Activated CD4-positive, alpha-beta T cell treated with anti-CD3 and anti-CD28 coated beads, Interleukin-2, amount 50 U/mL, for 16 hours (primary cell): ENCODE measurements around the gene UBC.
"Not testable (repeated sequence)": the region's sequence is repeated elsewhere in the genome, so short reads cannot be mapped to it uniquely, and the experiment has no call there.

Experiments used
- DNase-seq: peaks from one replicate; pipeline ENCODE4 v3.0.0-alpha.2; 2020

UBC gene

DNA sequence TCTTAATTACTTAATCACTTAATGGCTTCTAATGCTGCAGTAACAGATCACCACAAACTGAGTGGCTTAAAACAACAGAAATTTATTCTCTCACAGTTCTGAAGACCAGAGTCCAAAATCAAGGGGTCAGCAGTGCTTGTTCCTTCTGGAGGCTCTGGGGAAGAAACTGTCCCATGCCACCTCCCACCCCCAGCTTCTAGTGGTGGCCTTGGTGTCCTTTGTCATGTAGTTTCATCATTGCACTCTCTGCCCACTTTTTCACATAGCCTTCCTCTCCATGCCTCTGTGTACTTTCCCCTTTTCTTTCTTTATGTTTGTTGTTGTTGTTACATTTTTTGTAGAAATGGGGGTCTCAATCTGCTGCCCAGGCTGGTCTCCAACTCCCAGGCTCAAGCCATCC is 16.1 kb upstream of the UBC start:
- no peak for DNase-seq

DNA sequence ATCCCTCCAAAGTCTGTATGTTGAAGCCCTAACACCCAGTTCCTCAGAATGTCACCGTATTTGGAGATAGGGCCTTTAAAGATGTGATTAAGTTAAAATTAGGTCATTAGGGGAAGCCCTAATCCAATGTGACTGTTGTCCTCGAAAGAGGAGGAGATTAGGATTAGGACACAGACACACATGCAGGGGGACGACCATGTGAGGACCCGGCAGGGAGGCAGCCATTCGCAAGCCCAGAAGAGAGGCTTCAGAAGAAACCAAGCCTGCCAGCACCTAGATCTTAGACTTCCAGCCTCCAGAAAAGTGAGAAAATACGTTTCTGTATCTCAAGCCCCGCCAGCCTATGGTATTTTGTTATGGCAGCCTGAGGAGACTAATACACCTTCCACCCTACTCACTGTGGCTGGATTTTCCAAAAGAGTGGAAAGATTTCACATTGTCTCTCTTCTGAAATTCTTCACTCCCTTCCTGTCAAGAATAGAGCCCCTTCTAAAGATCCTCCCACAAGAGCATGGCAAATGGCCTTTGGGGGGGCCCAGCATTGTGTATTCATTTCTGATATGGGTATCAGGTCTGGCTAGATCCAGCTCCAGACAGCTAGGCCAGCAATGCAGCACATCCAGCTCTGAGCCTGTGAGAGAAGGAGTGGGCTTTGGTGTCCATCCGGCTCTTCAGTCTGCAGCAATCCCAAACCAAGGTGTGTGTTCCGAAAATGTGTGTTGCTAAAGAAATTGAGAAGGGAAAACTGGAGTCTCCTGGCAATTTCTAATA is 15.4 kb upstream of the UBC start:
- no peak for DNase-seq

DNA sequence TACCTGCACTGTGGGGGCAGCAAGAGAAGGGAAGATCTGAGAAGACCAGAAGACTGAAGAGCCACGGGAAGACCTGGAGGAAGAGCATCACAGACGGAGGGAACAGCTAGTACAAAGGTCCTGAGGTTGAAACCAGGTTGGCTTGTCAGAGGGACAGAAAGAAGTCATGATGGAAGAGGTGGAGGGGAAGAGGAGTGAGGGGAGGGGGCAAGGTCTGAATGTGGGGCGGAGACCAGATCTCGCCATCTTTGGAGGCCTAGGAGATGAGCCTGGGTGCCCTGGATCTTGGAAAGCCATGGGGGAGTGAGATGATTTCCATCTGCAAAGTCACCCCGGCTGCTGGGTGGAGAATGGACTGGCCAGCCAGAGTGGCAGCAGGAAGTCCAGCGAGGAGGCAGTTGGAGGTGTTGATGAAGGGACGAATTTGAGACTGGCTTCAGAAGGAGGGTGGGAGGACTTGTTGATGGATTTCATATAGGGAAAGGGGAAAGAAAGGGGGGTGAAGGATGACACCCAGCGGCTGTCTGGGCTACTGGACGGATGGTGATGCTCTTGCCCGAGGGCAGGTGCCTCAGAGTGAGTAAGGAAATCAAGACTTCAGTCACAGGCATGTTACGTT is 14.6 kb upstream of the UBC start:
- no peak for DNase-seq

DNA sequence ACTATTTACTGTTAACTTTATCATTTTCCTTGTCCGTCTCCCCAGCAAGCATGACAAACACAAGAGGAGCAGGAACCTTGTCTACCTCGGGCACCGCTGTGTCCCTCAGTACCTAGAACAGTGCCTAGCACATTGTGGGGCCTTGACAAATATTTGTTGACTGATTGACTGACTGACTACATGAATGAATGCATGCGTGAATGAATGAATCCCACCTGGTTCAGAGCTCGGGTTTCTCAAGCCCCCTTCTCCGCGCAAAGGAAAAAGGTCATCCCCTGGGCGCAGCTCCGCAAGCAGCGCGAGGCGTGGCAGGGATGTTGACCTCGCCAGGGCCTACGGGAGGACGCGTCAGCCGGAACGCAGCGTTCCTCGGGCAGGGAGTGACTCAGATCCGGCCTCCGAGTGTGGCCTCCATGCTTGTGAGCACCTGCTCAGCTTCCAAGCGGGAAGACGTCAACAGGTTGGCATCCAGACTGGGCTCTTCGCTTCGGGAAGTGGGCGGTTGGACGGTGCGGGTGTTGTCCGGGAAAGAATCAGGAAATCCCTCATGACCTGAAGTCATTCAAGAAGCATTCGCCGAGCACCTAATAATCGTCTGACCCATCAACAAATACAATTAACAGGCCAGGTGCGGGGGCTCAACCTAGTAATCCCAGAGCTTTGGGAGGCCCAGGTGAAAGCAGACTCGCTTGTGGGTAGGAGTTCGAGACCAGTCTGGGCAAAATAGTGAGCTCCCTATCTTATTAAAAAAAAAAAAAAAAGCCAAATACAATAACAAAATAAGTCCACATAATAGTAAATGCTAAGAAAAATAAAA is 13.9 kb upstream of the UBC start:
- peak; percentile 49 for DNase-seq

DNA sequence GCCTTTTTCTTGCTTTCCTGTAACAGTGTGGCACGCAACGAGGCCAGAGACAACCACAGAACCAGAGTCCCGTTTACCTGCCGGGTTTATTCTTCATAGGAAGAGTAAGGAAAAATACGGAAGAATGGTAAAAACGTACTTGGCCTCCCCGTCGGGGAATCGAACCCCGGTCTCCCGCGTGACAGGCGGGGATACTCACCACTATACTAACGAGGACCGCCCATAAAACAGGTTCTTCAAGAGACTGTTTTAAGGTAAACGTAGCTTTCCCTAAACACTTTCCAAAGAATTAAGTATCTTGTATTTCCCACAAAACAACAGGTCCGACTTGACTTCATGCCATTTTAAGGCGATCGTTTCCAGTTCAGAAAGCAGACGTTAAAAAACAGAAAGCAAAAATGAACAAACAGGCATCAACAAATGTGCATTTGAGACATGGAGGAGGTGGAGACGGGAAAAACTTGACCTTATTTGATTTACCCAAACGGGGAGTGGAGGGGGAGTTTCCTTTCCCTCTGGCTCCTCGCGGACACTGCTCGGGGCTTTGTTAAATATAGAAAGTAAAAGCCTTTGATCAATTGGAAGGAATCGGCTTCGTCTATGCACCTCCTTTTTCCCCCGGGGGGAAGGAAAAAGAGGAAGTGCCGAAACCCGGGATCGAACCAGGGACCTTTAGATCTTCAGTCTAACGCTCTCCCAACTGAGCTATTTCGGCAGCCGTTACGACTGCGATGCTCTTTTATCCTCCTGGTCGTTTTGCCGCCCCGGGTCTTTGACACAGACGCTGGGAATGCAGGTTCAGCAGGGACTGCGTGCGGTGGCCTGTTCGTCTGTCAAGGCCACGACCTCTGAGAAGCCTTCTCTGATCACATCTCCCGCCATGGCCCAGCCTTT is 13.0 kb upstream of the UBC start:
- peak; percentile 94 for DNase-seq

DNA sequence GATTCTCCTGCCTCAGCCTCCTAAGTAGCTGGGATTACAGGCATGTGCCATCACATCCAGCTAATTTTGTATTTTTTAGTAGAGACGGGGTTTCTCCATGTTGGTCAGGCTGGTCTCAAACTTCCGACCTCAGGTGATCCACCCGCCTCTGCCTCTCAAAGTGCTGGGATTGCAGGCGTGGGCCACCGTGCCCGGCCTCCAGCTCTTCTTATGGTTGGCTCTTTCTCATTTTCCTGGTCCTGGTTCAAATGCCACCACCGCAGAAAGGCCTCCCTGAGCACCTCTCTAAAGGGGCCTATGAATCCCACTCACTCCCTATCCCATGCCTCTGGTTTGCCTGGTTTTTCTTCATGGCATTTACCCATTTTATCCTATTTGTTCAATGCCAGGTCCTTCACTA is 11.3 kb upstream of the UBC start:
- DNase-seq: not testable (repeated sequence)

DNA sequence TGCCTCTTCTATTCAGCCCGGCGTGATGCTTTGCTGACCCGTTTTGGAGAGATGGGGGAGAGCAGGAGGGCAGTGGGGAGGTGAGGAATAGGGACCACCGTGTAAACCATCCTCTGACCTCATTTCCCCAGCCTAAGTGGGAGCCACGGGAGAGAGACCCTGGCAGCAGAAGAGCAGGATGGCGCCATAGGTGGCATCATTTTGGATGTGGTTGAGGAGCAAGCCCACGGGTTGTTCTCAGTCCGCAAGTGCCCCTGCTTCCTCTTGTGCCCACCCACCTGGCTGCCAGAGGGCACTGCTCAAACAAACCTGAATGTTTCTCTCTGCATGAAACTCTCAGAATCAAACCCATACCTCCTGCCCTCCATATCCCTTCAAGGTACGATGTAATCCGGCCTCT is 10.7 kb upstream of the UBC start:
- DNase-seq: no peak

DNA sequence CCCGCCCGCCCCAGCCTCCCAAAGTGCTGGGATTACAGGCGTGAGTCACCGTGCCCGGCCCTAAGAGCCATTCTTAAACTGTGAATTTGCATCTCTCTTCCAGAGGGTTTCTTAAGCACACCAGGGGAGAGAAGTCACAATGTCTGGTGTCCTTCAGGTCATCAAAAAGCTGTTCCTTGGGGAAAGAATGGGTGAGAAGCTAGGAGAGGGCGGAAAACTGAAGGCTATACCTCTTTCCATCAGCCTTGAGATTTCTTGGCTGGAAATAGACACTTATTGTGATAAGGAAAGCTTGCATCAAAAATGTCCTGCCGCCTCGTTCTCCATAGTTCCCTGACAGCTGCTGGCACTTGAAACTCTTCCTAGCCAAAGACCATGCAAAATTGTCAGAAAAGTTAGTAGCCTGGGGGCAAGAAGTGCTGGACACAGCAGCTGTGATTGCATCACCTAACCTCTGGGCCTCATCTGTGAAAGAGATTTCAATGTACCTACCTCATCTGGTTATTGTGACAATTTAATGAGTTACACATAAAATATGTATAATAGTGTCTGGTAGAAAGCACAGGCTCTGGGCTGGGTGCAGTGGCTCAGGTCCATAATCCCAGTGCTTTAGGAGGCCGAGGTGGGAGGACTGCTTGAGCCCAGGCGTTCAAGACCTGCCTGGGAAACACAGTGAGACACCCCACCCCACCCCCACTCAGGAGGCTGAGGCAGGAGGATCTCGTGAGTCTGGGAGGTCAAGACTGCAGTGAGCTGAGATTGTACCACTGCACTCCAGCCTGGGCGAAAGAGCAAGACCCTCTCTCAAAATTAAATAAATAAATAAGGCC is 9.7 kb upstream of the UBC start:
- no peak for DNase-seq

DNA sequence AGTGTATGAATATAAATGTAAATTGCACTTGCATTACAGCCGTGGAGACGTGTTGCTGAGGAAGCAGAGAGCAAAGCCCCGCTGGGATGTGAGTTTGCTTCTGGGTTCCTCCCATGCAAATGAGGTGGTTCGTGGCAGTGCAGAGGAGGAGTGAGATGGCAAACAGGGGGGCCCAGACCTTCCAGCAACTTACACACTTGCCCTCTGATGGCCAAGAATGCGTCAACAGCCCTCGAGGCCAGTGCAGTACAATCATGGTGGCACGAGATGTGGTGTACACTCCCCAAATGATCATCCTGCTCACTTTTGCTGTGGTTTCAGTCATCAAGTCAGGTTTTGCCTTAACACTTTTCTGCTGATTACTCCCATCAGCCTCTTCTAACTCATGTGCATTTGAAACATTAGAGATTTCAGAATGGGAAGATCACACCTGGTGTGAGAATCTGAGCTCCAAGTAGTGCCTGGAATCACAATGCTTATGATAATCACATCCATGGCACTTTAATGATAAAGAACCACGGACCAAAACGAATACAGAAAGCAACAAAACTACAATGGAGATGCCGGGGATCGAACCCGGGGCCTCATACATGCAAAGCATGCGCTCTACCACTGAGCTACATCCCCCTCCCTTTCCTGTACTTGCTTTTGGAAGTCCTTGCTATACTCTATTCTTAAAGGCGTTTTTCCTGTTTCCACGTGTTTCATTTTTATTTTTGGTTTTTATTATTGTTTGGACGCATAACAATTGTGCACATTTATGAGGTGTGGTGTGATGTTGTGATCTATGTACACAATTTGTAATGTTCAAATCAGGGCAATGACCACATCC is 7.0 kb upstream of the UBC start:
- peak; percentile 87 for DNase-seq

DNA sequence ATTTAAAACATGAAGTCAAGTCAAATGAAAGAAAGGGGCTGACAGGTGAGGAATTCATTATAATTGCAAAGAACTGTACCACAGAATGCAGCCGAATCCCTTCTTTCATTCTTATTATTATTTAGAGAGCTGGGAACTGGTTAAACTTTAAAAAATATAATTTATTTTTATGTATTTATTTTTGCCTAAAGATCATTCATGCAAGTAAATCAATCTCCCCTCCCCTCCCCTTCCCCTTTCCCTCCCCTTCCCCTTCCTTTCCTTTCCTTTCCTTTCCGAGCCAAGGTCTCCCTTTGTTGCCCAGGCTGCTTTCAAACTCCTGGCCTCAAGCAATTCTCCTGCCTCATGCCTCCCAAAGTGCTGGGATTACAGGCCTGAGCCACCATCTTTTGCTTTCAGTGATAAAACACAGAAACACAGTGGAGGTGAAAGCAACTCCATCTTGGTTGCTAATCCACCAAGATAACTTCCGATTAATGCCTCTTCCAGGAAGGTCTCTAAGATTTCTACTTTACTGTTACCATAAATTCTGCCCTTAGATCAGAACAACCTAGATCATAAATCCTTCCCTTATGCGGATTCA is 6.0 kb upstream of the UBC start:
- DNase-seq: no peak

DNA sequence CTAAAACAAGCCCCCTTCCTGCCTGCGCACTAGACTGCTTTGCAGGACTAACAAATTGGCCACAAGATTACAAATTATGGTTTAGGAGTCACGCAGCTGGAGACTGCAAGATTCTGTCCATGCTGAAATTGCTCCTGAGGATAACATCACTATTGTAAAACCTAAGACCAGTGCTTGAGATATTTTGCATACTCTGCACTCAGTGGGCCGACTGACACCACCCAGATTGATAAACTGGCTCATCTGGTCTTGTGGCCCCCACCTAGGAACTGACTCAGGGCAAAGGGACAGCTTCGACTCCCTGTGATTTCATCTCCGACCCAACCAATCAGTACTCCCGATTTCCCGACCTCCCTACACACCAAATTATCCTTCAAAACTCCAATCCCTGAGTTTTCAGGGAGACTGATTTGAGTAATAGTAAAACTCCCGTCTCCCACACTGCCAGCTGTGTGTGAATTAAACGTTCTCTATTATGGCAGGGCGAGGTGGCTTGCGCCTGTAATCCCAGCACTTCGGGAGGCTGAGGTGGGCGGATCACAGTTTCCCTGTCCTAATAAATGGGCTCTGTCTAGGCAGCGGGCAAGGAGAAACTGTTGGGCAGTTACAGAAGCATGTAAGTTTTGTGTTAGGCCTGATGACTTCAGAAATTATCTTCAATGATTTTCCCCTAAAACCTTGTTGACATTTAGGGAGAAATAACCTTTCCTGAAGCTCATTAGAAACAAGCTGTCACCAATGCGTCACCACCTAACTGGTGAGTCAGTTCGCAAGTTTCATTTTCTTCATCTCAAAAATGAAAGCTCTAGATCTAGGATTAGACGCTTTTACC is 5.3 kb upstream of the UBC start:
- DNase-seq: peak; percentile 85

DNA sequence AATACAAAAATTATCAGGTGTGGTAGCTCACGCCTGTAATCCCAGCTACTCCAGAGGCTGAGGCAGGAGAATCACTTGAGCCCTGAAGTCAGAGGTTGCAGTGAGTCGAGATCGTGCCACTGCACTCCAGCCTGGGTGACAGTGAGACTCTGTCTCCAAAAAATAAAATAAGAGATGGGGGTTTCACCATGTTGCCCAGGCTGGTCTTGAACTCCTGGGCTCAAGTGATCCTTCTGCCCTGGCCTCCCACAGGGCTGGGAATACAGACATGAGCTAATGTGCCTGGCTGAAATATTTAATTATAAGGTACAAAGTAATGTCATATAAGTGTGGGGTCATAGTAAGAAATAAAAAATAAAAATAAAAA is 4.2 kb upstream of the UBC start:
- not testable (repeated sequence) for DNase-seq

DNA sequence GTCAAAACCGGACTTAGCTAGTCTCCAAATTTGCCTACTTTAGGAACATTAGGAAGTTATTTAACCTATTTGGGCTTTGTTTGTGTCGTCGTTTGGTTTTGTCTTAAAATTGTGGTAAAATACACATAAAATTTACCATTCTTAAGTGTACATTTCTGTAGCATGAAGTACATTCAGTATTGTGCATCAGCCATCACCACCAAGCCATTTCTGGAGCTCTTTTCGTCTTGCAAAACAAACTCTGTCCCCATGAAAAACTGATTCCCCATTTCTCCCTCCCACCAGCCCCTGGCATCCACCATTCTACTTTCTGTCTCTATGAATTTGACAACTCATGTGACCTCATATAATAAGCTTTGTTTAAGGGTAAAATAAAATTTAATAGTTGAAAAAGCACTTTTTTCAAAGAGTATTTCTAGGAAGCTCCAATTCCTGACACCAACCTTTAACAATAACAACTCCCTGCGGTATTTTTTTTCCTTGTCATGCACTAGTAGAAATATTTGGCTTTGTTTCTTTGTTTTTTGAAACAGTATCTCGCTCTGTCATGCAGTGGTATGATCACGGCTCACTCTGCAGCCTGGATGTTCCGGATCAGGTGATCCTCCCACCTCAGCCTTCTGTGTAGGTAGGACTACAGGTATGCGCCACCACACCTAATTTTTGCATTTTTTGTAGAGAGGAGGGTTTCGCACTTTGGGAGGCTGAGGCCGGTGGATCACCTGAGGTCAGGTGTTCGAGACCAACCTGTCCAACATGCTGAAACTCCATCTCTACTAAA is 3.6 kb upstream of the UBC start:
- DNase-seq: no peak

DNA sequence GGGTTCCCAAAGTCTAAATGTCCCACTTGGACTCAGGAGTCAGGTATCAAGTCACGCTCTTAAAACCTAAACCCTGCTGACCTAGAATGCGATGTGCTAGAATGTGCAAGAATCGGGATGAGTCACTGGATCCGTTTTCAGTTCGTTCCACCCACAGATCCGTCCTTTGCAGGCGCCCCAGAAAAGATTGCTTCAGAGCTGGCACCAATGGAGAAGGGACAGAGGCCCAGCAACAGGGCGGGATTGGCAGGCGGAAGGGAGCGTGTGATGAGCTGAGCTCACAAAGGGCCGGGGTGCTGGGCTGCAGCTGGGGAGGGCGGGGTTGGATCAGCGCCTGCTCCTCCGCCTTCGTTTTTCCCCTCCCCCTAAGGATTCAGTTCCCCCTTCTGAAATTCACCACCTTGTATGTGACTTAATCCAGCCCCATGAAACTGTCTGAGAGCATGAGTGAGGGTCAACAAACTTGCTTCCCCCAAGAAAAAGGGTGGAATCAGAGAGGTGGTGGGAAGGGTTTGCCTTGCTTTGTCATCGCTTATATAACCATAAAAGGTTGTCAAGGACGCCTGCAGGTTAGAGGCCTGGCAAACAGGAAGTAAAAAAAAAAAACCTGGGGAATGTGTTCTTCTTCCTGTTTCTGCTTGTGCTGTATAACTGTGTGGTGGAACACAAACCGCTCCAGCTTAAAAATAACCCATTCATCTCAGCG is 2.8 kb upstream of the UBC start:
- DNase-seq: peak; percentile 99

DNA sequence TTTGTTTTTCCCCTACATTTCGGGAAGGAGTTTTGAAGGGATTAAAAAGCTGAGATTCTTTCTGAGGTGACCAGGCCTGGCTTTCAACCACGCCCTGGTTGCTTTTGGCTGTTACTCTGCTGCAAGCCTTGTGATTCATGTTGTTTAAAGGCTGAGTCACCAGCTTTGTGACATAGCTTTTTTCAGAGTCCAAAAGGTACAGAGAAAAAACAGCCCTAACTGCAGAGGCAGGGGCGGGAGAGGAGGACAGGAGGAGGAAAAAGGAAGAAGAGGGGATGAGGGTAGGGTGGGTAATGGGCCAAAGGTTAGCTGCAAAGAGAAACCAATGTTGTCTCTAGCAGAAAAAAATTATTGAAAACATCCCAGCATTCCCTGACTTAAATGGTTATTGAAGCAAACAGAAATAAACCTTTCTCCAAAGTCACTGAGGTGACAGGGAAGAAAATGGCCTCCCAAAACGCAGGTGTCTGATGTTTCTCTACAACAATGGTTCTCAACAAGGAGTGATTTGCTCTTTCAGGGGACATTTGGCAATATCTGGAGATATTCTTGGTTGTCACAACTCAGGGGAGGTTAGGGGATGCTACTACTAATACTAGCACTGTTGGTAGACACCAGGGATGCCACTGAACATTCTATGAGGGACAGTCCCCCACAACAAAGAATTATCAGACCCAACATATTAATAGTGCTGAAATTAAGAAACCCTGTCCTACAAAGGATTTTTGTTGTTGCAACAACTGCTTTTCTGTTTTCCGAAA is 2.1 kb upstream of the UBC start:
- DNase-seq: peak; percentile 83

DNA sequence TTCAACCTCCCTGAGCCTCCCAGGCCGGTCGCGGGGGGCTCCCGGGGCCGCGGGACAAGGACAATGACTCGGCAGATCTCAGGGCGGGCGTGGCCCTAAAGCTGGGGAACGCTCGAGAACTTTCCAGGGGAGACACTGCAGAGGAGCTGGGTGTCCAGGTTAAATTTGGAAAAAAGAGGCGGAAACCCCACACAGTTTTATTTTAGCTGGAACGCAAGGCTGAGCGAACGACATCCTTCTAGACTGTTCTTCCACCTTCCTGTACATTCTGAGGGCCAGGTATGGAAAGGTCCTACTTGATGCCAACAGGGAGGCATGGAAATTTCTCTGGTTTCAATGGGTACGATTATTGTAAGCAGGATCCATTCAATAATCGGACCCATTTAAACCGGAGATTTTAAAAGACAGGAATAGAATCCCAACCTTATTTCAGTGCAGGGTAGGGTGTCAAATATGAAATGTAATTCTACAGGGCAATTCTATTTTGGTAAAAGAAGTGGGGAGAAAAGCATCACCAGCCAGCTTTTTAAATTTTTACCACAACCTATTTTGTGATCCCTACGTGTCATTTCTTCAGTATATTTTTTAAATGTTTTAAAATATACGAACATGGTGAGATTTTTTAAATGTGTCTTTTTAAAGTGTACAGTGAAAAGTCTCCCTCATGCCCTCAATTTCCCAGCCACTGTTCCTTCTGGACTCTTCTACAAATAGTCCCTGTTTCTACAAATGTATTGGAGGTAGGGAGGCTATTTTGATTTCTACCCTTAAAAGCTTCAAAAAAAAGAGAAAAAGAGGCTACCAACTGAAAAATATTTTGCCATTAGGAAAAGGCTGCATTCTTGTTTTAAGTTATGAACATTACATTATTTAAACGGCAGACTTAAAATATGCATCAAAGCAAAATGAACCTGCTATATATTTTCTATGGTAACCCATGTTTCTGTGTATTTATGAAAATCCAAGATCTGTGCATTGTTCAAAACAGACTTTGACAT is 1.1 kb upstream of the UBC start:
- DNase-seq: peak; percentile 54
